HG03460 (cell line): ENCODE measurements around the gene KIRREL3.
"Not testable (repeated sequence)": the region's sequence is repeated elsewhere in the genome, so short reads cannot be mapped to it uniquely, and the experiment has no call there.

Source experiments
- ATAC-seq: cut with Tn5 transposase; IDR thresholded peaks from one replicate; pipeline ENCODE4 v1.9.1; 2021; ENCODE audit not compliant: unreplicated experiment

KIRREL3 gene

GRCh38 chr11:126374562-126375300 lies 625.8 kb downstream of the KIRREL3 start:
- not testable (repeated sequence) for ATAC-seq

GRCh38 chr11:126373389-126374066 lies 627.0 kb downstream of the KIRREL3 start:
- ATAC-seq = not testable (repeated sequence)
